Central memory CD8-positive, alpha-beta T cell (primary cell): ENCODE measurements around the gene KCTD2.

Experiments used
- ATAC-seq: fragments of 150-1000 bp; cut with Tn5 transposase; replicated peaks from 2 replicates; pipeline ENCODE4 v1.10.0; 2022; ENCODE audit warnings: mild to moderate bottlenecking, moderate FRiP score, moderate number of reproducible peaks; ENCODE audit not compliant: poor library complexity, severe bottlenecking; ENCODE audit errors: extremely low read depth
- DNase-seq, 2 donors: peaks; one replicate each; pipeline ENCODE4 v3.0.0; 2021; ENCODE audit warnings: low spot score in 2 of 2
- H3K27ac Mint-ChIP-seq: one replicate; pipeline ENCODE4 v1.8.0; 2022; ENCODE audit warnings: low read depth, mild to moderate bottlenecking, moderate library complexity, mixed read lengths
- H3K27me3 Mint-ChIP-seq: one replicate; pipeline ENCODE4 v1.8.0; 2022; ENCODE audit warnings: mixed read lengths
- H3K36me3 Mint-ChIP-seq: one replicate; pipeline ENCODE4 v1.8.0; 2022; ENCODE audit warnings: mild to moderate bottlenecking, moderate library complexity, mixed read lengths; ENCODE audit not compliant: insufficient read depth
- H3K4me1 Mint-ChIP-seq: one replicate; pipeline ENCODE4 v1.8.0; 2022; ENCODE audit warnings: mixed read lengths
- H3K4me3 Mint-ChIP-seq: one replicate; pipeline ENCODE4 v1.8.0; 2022; ENCODE audit warnings: mild to moderate bottlenecking, moderate library complexity, mixed read lengths
- H3K9me3 Mint-ChIP-seq: one replicate; pipeline ENCODE4 v1.8.0; 2022; ENCODE audit warnings: mixed read lengths

KCTD2 gene

DNA sequence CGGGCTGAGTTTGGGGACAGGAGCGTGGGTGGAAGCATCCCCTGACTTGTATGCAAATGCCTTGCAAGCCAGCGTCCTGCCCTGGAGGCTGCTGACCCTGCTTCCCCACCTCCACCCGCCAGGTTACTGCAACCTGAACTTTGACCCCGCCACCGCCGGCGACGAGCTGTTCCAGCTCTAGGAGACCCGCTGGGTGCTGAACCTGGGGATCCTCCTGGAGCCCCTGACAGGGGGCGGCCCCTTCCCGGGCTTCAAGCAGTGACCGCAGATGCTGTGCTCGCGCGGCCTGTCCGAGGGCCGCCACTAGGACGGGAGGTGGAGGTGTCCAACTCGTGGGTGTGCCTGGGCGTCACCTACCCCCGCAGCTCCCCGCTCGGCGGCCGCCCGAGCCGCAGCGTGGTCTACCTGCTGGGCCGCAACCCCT is 30.1 kb downstream of the KCTD2 start:
- Mint-ChIP-seq H3K9me3 (no peaks in the 10 kb centered on the region), H3K4me1 (no peaks in the 10 kb centered on the region), H3K4me3 (peak overlapping the region; percentile 73), H3K27ac (peak overlapping the region; percentile 53), H3K27me3 (no peaks in the 10 kb centered on the region), H3K36me3 (peaks cover 2% of the 10 kb centered on the region)
- DNase-seq (no peak), ATAC-seq (no peak)

GRCh38 chr17:75077496-75078283 is 30.7 kb downstream of the KCTD2 start:
- ATAC-seq (peak; percentile 93), DNase-seq (peak in 1 of 2 donors; percentile 18)
- Mint-ChIP-seq H3K4me1 (peaks cover 3% of the 10 kb centered on the region), H3K27ac (no peak overlapping the region), H3K9me3 (no peaks in the 10 kb centered on the region), H3K27me3 (no peaks in the 10 kb centered on the region), H3K4me3 (peak overlapping the region; percentile 73), H3K36me3 (peaks cover 3% of the 10 kb centered on the region)

- Mint-ChIP-seq H3K27me3 (no peaks in the 10 kb centered on the region), H3K4me1 (peaks cover 5% of the 10 kb centered on the region), H3K9me3 (no peaks in the 10 kb centered on the region), H3K36me3 (peaks cover 3% of the 10 kb centered on the region), H3K27ac (no peak overlapping the region), H3K4me3 (peak overlapping the region; percentile 73)
- DNase-seq (no peak), ATAC-seq (no peak)
These were observed 31.4 kb downstream of the KCTD2 start for GRCh38 chr17:75078284-75079022.

- no peak overlapping the region for H3K27ac Mint-ChIP-seq
- H3K4me1 Mint-ChIP-seq = peaks cover 9% of the 10 kb centered on the region
- ATAC-seq (no peak), DNase-seq (no peak)
- no peaks in the 10 kb centered on the region for H3K9me3 Mint-ChIP-seq
- H3K36me3 Mint-ChIP-seq = peaks cover 3% of the 10 kb centered on the region
- no peak overlapping the region for H3K4me3 Mint-ChIP-seq
- no peaks in the 10 kb centered on the region for H3K27me3 Mint-ChIP-seq
These were observed 32.0 kb downstream of the KCTD2 start for GRCh38 chr17:75079023-75079373.

DNA sequence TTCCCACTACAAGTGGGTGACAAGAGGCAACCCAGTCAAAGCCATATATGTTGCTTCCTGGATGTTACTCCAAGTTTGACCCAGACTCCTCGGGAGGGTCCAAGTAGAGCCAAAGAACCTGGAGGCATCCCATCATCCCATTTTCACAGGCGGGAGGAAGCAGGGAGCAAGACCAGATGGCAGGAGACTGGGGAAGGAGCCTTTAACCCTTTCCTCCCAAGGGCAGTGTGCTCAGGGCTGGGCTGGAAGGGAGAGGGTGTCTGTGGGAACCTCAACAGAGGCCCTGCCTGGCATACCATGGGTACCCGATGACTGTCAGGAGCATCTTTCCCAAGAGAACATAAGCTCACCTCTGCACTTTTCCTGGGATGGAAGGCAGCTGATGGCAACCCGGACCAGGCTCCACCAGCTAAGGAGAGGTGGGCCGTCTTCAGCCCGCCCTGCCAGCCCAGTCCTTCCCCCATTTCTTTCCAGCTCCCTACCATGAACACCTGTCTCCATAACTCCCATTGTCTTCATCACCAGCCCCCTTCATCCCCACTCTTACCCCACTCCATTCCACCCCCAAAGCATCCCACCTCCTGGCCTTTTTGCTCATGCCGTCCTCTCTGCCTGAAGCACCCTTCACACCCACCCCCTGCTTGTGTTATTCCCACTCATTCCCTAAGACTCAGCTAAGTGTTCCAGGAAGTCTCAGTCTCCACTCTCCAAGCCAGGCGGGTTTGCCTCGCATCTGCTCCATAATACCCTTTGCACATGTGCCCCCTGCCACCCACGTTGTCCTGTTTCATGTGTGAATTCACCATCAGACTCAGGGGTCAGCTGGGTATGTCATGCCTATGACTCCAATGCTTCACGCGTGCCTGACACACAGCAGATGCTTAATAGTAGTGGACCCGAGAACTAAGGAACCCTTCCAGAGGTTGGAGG is 34.9 kb downstream of the KCTD2 start:
- no peaks in the 10 kb centered on the region for H3K27me3 Mint-ChIP-seq
- ATAC-seq (no peak), DNase-seq (no peak)
- peaks cover 2% of the 10 kb centered on the region for H3K36me3 Mint-ChIP-seq
- H3K4me1 Mint-ChIP-seq = peaks cover 11% of the 10 kb centered on the region
- H3K4me3 Mint-ChIP-seq = no peak overlapping the region
- no peak overlapping the region for H3K27ac Mint-ChIP-seq
- no peaks in the 10 kb centered on the region for H3K9me3 Mint-ChIP-seq

- Mint-ChIP-seq H3K27me3 (no peaks in the 10 kb centered on the region), H3K4me1 (peaks cover 11% of the 10 kb centered on the region), H3K9me3 (no peaks in the 10 kb centered on the region), H3K4me3 (no peak overlapping the region), H3K27ac (peak overlapping the region; percentile 42), H3K36me3 (peaks cover 2% of the 10 kb centered on the region)
- DNase-seq (no peak), ATAC-seq (no peak)
These were observed 35.7 kb downstream of the KCTD2 start for GRCh38 chr17:75082683-75083082.

- Mint-ChIP-seq H3K27me3 (no peaks in the 10 kb centered on the region), H3K4me1 (peaks cover 11% of the 10 kb centered on the region), H3K9me3 (no peaks in the 10 kb centered on the region), H3K4me3 (no peak overlapping the region), H3K36me3 (peaks cover 2% of the 10 kb centered on the region), H3K27ac (peak overlapping the region; percentile 8)
- ATAC-seq (peak; percentile 48), DNase-seq (no peak)
These were observed 37.1 kb downstream of the KCTD2 start for GRCh38 chr17:75084039-75084660.

DNA sequence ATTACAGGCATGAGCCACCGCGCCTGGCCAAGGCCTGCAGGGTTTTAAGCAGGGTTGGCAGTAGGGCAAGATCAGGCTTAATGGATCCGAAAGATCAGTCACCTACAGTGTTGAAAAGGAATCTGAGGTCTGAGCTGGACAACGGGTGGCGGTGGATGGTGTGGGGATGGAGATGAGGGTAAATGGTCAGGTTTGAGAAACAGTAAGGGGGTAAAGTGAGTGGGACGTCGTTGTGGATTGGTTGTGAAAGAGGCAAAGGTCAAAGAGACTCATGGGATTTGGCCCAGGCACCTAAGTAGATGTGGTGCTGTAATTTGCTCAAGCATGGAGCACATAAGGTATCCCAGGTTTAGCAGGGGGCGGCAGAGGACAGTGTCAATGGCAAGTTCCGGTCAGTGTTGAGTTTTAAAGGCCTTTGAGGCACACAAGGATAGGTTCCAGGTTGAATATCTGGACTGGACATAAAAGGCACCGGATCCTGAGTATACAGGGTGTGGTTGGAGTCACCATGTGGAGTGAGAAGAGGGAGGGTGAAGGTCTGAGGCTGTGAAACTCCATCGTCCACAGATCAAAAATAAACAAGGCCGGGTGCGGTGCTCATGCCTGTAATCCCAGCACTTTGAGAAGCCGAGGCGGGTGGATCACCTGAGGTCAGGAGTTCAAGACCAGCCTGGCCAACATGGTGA is 39.6 kb downstream of the KCTD2 start:
- no peak for ATAC-seq
- Mint-ChIP-seq H3K27ac (no peak overlapping the region), H3K27me3 (no peaks in the 10 kb centered on the region), H3K9me3 (no peaks in the 10 kb centered on the region), H3K36me3 (peaks cover 2% of the 10 kb centered on the region), H3K4me3 (peak overlapping the region; percentile 41), H3K4me1 (peaks cover 23% of the 10 kb centered on the region)
- no peak for DNase-seq

GRCh38 chr17:75087182-75087557 is 40.1 kb downstream of the KCTD2 start:
- H3K4me3 Mint-ChIP-seq = peak overlapping the region; percentile 41
- H3K9me3 Mint-ChIP-seq = no peaks in the 10 kb centered on the region
- peak overlapping the region; percentile 35 for H3K27ac Mint-ChIP-seq
- peaks cover under 1% of the 10 kb centered on the region for H3K36me3 Mint-ChIP-seq
- no peak for ATAC-seq
- DNase-seq = no peak
- peaks cover 29% of the 10 kb centered on the region for H3K4me1 Mint-ChIP-seq
- no peaks in the 10 kb centered on the region for H3K27me3 Mint-ChIP-seq

DNA sequence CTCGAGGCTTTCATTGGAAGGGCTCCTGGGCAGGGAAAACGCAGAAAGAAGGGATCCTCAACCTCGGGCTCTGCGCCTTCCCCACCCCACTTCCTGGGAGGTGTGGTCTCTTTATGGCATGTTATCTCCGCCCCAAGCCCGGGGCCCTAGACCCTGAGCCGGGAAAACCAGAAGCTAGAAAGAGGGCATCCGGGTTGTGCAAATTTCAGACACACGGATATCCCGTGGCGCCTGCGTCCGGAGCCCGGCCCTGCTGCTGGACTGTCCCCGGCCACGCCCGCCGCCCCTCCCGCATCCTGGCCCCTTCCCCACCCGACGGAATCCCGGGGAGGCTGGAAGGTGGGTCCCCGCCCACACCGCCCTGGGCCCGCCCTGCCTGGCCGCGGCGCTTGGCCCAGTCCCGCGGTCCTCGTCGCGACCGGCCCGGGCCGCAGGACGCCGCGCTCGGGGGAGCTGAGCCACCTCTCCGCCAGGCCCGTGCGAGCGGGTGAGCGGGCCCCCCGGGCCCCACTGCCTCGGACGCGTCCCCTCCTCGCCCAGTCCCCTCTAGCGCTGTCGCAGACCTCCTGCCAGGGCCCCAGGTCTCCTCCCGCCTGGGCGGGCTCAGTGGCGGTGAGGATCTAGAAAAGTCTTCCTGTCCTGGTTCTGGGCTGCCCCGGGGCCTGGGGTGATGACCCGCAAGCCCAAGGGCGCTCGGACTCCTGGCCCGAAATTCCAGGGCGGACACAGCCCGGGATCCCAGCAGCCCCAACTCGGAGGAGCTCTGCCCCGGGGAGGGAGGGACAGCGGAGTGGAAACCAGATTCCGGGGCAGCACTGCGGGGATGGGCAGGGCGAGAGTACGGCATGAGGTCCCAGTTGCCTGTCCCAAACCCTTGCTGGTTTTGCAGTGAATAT is 40.8 kb downstream of the KCTD2 start, which contains the start of gene SLC16A5:
Gene SLC16A5, plus strand, starts transcription at position 397 of the 896 bp plus-strand sequence. CDS start 5,683 bp downstream, outside the sequence.
- H3K4me1 Mint-ChIP-seq = peaks cover 26% of the 10 kb centered on the region
- no peak for DNase-seq
- H3K9me3 Mint-ChIP-seq = no peaks in the 10 kb centered on the region
- H3K4me3 Mint-ChIP-seq = peak within 1 kb of the TSS; percentile 41
- no peaks in the 10 kb centered on the region for H3K27me3 Mint-ChIP-seq
- peak; percentile 61 for ATAC-seq
- peak within 1 kb of the TSS; percentile 35 for H3K27ac Mint-ChIP-seq
- no peaks in the 10 kb centered on the region for H3K36me3 Mint-ChIP-seq
